HG03575 (cell line): ENCODE results near the gene GUCA1A.
"Not testable (repeated sequence)": the region's sequence is repeated elsewhere in the genome, so short reads cannot be mapped to it uniquely, and the experiment has no call there.

Experiments
- ATAC-seq: cut with Tn5 transposase; IDR thresholded peaks from one replicate; pipeline ENCODE4 v1.9.1; 2021; ENCODE audit not compliant: unreplicated experiment, insufficient number of reproducible peaks, low FRiP score; ENCODE audit errors: extremely low read depth

GUCA1A gene

DNA sequence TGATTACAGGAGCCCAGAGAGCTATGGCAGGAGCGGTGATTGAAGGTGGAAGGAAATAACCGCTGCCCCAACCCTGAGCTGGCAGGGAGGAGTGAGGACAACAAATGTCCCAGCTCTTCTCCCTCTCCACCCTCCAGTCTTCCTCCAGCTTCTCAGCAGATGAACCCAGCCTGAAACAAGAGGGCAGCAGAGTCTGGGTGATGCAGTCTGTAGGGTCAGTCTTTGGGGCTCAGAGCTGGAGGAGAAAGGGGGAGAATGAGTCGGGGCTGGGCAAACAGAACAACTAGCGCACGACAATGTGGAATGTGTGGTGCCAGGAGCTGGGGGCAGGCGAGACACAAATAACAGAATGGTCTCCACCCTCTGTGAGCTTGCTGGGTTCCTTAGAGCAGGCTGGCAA is 4.5 kb upstream of the GUCA1A start:
- no peak for ATAC-seq

DNA sequence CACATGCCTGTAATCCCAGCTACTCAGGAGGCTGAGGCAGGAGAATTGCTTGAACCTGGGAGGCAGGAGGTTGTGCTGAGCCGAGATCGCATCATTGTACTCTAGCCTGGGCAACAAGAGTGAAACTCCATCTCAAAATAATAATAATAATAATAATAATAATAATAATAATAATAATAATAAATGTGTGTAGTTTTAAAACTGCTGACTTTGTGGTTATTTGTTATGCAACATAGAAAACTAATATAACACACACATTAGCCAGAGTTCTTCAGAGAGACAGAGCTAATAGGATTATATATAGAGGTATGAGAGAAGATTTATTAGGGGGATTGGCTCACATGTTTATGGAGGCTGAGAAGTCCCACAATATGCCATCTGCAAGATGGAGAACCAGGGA is 3.4 kb upstream of the GUCA1A start:
- not testable (repeated sequence) for ATAC-seq

DNA sequence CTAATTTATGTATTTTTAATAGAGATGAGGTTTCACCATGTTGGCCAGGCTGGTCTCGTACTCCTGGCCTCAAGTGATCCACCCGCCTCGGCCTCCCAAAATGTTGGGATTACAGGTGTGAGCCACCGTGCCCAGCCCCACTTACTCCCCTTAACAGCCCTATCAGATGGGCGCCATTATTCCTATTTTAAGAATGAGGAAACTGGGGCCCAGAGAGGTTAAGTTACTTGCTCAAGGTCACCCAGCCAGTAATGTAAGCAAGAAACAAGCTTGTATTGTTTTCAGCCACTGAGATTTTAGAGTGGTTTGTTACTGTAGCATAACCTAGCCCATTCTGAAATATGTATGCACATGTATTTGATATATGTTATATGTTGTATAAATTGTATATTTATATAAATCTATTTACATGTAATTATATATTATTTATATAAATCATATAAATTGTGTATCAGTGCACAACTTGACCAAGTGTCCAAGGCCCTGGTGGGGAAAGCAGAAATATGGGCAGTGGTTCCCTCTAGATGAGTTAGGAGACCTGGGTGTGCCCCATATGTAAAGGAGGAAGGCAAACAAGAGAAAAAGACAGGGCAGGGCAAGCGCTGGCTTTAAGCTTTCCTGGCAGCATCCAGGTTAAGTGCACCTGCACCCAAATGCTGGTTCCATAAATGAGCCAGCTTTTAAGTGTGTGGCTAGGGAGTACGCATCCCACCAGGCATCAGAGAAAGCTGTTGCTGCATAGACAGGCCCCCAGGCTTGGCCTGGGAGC is 1.2 kb upstream of the GUCA1A start:
- ATAC-seq = no peak

DNA sequence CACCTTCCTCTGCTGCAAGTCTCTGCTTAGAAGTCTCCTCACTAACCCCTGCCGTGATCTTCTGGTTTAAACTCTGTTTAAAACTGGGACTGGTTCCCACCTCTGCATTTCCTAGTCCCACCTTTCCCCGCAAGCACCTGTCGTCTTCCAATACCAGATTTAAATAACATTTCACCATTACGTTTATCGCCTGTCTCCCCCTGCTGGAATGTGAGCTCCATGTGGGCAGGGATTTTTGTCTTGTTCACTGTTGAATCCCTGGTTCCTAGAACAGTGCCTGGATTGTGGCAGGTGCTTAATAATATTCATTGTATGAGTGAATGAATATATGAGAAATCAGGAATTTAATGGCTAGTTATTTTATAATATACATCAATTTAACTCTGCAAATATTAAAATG is 2.7 kb downstream of the GUCA1A start:
- no peak for ATAC-seq

DNA sequence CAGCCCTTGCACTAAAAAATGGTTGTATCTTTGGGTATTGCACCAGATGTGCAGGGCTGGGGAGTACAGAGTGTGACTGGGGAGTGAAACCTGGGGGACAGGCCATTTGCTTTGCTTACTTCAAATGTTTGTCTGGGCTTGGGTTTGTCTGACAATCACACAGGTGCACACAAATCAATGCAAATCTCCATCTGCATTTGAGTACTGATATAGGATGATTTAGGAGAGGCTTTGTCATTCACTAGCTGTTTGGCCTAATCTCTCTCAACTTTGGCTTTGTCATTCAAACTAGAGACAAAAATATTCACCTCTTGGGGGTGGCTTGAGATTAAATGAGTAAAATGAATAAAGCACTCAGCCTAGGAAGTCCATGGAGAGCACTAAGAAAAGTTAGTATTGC is 3.8 kb downstream of the GUCA1A start:
- no peak for ATAC-seq

DNA sequence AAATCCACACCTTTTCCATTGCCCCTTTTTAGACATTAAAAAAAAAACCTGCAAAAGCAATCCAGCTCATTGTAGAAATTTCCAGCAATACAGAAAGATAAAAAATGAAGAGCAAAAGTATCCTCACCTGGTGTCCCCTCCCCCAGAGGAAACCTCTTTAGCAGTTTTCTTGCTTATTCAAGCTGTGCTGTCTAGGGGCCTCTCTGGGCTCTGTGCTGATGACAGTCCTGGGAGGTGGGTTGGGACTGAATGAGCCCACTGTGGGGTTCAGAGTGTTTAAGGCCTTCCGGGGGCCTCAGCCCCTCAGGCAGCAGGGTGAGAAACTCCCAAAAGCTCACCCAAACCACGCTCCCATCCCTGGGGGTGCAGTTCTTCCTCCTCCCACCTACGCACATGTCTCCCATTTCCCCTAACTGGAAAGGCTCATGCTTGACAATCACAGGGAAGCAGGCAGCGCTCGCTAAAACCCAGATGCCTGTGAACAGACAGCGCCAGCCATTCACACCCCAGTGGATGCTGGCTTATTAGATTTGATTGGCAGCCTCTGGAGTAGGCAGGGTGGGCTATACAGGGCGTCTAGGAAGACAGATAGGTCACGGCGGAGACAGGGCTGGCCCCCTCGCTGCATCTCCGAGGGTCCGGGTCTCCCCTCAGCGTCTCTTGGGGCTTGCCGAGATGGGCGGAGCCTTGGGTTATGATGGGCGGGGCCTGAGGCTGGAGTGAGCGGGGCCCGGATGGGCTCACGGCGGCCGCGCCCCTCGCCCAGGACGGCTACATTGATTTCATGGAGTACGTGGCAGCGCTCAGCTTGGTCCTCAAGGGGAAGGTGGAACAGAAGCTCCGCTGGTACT is 4.6 kb downstream of the GUCA1A start:
- ATAC-seq = no peak

DNA sequence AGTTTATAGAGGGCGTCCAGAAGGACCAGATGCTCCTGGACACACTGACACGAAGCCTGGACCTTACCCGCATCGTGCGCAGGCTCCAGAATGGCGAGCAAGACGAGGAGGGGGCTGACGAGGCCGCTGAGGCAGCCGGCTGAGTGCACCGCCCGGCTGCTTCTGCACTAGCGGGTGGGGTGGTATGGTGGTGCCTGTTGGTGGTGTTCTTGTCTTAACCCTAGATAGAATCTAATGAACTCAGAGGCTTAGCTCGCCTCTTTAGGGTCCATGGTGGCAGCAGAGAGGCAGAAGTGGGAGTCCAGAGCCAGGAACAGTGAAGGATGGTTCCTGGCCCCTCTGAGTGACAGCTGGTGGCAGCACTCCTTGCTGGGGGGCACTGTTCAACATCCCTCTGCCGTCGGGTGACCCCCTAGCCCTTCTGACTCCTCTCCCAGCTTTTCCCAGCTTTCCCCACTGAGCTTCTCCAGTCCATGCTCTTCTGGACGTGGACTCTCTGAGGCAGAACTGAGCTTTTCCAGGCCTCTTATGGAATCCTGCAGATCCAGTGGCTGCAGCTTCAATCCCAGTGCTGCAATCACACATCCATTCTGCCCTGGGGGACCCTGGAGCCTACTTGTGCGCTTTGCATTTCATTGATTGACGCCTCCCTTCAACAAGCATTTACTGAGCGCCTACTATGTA is 6.2 kb downstream of the GUCA1A start:
- ATAC-seq = no peak

DNA sequence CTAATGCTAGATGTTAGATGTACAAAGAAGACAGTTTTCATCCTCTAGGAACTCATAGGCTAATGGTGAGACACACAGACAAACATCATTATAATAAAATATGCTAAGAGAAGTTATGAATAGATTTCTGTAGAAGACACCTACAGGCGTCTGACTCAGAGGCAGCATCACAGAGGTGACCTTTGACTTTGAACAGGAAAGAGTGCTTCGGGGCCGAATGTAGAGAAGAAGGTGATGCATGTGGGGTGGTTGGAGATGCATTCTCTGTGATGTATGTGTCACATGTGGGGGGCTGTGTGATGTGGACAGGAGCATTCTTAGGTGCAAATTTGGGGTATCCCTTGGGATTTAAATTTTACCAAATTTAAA is 6.8 kb downstream of the GUCA1A start:
- ATAC-seq = no peak

DNA sequence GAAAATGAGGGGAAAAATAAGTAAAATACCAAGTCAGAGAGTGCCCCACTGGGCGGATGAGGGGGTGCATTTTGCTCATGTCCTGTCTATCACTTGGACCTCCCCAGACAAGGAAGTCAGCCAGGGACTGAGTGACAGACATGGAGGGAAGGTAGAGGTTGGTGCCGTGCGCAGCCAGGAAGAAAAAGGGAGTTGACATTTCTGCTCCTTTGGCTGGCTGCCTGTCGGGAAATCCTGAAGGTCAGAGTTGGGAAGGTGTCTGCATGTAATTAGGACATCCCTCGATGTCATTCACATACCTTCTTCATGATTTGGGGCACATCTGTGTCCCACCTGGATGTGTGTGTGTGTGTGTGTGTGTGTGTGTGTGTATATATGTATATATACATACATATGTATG is 8.9 kb downstream of the GUCA1A start:
- ATAC-seq = no peak

DNA sequence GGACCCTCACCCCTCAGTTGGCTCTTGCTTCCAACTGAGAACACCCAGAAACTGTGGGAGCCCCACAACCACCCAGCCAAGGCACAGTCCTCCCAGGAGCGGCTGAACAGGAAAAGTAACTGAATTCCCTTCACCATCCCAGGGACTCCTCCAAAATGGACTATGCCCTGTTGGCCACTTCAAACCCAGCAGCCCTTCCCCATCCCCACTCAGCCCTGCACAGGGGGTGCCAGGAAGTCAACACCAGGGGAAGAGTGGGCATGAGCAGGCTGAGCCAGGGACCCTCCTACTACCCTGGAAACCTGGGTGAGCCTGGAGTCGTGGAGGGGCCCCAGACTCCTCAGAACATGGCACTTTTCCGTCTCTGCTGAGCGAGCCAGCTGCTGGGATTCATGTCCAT is 11.3 kb downstream of the GUCA1A start:
- ATAC-seq = no peak

DNA sequence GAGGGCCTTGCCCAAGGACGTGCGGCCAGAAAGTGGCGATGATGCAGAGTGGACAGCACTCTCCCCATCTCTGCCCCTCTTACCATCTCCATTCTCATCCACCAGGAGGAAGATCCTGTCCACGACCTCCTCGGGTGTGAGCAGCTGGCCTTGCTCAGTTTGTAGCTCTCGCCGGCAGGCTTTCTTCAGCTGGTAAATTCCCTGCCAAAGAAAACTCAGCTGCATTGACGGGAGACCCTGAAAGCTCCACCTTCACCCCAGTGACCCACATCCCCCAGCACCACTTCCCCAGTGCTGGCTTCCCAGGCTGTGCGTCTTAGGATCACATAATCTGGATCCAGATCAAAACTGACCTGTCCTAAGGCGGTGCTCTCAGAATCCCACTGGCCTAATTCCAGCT is 12.4 kb downstream of the GUCA1A start:
- ATAC-seq = no peak

DNA sequence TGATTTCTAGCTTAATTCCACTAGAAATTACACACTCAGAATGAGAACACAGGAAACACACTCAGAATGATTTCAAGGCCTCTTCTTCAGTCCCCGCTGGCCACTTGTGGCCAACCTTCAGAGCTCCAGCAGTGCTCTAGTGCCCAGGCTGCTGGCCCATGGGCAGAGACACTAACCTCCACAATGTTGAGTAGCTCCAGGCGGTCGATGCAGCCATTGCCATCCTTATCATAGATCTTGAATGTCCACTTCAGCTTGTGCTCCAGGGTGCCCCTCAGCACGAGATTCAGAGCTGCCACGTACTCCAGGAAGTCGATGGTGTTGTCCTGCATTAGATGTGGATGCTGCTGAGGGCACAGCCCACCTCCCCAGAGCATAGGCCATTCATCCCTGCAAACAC is 15.2 kb downstream of the GUCA1A start:
- ATAC-seq = no peak

DNA sequence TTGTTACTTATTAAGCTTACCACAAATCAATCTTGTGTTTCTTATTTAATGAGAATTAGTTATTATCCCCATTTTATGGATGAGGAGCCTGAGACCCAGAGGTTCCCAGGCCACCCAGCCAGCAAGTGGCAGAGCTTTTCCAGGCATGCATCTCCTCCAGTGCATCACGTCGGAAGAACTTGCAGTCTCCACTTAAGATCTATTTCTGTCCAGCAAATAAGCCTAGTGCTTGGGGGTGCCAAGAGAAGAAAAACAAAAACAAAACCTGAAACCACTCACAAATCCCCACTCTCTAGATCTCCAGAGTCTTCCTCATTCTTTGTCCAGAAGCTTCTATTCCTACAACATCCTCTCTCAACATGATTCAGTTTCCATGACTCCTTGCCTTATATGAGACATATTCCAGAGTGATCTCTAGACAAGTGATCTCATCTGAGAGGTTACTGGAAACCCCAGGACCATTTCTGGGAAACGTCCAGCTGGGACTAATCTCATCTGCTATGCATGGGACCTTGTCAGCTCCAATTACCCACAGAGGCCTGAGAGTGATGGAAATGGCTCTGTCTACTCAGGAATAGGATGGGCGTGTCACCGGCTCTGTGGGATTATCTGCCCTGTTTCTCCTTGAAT is 17.5 kb downstream of the GUCA1A start:
- no peak for ATAC-seq

DNA sequence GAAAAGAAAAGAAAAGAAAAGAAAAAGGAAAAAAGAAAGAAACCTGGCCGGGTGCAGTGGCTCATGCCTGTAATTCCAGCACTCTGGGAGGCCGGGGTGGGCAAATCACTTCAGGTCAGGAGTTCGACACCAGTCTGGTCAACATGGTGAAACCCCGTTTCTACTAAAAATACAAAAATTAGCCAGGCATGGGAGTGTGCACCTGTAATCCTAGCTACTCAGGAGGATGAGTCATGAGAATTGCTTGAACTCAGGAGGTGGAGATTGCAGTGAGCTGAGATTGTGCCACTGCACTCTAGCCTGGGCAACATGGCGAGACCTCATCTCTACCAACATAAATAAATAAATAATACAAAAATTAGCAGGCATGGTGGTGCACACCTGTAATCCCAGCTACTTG is 19.2 kb downstream of the GUCA1A start:
- not testable (repeated sequence) for ATAC-seq

DNA sequence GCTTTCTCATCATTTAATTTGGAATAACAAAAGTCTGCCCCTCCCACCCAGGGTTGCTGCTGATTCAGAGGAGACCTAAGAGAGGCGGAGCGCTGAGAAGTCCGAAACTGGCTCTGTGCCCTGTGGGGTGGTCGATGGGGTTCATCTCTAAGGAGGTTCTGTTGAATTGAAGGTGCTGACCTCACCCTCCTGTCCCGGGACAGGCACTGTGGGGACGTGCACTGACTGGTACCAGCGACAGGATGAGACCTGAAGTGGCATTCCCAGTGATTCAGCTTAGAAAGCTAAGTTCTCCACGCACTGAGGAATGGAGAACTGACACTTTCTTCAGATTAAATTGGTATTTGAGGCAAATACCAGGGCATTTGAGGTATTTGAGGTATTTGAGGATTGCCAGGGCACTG is 20.3 kb downstream of the GUCA1A start:
- no peak for ATAC-seq

DNA sequence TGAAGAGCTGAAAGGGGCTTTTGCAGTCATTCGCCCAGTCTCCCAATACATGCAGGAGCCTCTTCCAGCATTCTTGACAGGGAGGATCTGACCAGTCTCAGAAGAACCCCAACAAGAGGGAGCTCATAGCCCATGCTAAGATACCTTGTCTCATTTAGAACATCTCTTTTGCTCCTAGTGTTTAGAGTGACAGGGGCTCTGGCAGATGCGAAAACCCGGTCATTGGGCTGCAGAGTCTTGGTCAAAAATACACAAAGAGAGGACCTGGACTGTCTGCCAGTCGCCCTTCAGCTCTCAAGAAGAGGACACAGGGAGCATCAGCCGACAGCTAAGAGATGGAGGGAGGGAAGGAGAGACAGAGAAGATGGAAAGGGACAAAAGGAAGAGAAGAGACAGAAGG is 20.9 kb downstream of the GUCA1A start:
- no peak for ATAC-seq

DNA sequence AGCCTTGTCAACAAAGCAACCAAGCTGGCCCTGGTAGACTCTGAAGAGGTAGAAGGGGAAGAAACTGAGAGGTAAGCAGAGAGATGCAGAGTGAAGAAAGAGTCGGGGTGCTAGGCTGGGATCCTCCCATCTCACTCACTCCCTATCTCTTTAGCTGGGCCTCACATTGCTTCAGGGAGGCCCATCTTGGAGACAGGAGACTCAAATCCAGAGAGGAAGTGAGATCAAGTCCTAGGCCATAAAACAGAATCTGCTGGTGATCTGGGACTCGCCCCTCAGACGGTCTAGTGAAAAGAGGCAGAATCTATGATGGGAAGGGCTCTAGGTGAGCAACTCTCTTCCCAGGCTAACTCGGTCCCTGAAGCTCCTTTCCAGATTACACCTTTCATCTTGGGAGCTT is 22.3 kb downstream of the GUCA1A start:
- no peak for ATAC-seq

DNA sequence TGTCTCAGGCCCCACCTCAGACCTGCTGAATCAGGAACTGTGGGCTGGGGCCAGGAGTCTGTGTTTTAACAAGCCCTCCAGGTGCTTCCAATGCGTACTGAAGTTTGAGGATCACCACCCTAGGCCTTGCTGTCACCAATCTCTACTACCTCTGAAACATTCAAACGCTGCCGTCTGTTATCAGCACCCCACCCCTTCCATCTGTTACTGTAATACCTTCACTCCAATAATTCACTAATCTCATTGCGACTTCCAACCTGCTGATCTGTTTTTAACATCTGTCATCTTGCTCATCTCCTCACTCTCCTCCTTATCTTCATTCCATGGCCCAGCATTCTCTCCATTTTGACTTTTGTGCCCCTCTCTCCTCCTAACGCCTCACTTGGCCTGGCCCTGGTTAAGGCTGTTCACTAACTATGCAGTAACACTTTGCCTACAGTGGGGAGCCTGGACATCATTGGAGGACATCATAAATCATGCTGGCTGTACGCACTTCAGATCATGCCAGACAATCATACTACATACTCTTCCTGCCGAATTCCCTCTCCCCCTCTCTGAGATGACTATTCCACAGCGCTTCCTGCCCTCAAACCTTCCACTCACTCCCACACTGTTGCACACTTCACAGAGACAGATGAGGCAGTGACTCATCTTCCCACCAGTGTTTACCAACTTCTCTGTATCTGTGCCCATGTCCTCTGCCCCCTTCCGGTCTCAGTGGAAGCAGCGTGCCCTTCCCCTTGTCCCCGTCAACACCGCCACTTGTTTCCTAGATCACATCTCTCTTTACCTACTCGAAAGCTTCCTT is 24.6 kb downstream of the GUCA1A start:
- ATAC-seq = no peak
